Smooth muscle cell of the pulmonary artery (primary cell): ENCODE results near the gene CAST. TPM values are rescaled to one million over a fixed set of nuclear protein-coding genes. Genes with fewer than 3 reads are reported as not detected.

Experiments used
- total RNA-seq: library from RNA; depleted of rRNA; stranded (reverse); fragments of >200 nt; gene quantifications from 2 replicates; pipeline ENCODE4 v1.2.3, GENCODE V29; 2014

The CAST gene, protein sequence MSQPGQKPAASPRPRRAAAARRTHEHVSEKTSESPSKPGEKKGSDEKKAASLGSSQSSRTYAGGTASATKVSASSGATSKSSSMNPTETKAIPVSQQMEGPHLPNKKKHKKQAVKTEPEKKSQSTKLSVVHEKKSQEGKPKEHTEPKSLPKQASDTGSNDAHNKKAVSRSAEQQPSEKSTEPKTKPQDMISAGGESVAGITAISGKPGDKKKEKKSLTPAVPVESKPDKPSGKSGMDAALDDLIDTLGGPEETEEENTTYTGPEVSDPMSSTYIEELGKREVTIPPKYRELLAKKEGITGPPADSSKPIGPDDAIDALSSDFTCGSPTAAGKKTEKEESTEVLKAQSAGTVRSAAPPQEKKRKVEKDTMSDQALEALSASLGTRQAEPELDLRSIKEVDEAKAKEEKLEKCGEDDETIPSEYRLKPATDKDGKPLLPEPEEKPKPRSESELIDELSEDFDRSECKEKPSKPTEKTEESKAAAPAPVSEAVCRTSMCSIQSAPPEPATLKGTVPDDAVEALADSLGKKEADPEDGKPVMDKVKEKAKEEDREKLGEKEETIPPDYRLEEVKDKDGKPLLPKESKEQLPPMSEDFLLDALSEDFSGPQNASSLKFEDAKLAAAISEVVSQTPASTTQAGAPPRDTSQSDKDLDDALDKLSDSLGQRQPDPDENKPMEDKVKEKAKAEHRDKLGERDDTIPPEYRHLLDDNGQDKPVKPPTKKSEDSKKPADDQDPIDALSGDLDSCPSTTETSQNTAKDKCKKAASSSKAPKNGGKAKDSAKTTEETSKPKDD
- 164 and 193 TPM in 2 replicates for total RNA-seq

DNA sequence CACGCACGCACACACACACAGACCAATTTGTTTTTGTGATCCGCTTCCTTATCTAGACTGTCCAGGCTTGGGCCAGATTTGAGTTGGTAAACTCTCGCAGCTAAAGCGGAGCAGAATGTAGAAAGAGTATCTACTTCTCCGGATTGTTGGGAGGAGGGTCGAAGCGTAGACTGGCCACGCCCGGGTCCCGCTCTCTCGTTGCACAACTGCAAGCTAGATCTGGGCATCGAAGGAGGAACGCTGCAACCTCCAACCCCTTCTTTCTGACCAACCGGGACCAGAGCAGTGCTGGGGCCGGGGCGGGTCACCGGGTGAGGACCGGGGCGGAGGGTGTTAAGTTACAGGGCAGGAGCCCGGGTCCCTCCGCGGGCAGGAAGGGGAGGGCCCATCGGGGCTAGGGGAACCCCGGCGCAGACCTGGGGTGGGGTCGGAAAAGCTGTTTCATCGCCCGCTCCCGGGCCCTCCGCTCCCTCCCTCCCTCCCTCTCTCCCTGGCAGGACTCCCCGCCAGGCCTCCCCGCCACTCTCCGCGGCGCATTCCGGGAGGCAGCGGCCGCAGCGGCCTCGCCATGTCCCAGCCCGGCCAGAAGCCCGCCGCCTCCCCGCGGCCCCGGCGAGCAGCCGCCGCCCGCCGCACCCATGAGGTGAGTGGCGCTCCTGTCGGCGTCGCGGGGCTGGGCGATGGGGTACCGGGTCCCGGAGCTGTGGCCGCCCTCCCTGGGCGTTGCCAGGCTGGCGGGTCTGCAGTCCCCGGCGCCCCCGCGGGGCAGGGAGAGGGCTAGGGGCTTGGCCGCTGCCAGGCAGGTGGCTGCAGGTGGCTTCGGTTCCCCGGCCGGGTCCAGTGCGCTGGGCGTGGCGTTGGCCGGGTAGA, at the start of gene CAST:
Gene CAST, plus strand, starts transcription at position 522 of the 870 bp plus-strand sequence. Its CDS starts 47 bp downstream, at position 569.

Other genes starting within 250 kb of the CAST start
- 0.30 and 17.2 TPM in 2 replicates for gene PCSK1, start 229.1 kb upstream of the CAST start, total RNA-seq
- 48.7 and 77.7 TPM in 2 replicates for gene ERAP1, start 145.6 kb downstream of the CAST start, total RNA-seq
- gene ERAP2, start 214.1 kb downstream of the CAST start, total RNA-seq: 4.5 and 102 TPM in 2 replicates